Measurements from ENCODE around the gene DAZAP1.

DAZAP1 gene

DNA sequence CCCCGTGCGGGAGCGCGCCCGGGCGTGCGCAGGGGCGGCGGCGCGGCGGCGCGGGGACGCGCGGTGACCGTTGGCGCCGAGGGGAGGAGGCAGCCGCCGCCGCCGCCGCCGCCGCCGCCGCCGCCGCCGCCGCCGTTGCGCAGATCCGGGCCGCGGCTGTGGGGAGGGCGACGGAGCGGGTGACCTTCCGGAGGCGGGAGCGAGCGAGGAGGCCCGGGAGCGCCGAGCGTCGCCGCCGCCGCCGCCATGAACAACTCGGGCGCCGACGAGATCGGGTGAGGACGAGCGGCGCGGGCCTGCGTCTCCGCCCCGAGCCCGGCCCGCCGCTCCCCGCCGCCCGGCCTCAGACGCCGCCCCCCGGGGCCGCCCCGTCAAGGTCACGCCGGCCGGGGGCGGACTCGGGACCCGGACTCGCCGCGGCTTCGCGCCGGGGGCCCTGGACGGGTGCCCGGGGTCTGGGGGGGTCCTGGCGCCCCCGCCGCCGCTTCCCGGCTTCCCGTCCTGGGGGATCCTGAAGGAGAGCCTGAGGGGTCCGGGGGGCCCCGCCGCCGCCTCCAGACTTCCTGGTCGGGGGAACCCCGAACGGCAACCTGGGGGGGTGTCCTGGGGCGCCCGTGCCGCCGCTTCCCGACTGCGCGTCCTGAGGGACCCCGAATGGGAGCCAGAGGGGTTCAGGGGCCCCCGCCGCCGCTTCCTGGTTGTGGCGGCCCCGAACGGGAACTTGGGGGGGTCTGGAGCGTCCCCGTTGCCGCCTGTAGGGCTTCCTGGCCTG lies at the start of gene DAZAP1:
Gene DAZAP1 (plus strand): TSS at position 59 of the 772 bp plus-strand sequence. CDS start 188 bp downstream, at position 247.
- no peak for DNase-seq

DNA sequence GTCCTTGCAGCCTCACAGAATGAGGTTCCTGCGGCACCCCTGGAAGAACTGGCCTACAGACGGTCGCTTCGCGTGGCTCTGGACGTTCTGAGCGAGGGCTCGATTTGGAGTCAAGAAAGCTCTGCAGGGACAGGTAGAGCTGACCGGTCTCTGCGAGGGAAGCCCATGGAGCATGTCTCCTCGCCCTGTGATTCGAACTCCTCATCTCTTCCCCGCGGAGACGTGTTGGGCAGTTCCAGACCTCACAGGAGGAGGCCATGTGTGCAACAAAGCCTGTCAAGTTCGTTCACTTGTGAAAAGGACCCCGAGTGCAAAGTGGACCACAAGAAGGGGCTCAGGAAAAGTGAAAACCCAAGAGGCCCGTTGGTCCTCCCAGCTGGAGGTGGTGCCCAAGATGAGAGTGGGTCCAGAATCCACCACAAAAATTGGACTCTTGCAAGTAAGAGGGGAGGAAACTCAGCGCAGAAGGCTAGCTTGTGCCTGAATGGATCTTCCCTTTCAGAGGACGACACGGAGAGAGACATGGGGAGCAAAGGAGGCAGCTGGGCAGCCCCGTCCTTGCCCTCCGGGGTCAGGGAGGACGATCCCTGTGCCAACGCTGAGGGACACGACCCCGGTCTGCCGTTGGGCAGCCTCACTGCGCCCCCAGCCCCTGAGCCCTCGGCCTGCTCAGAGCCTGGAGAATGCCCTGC lies 47.1 kb upstream of the DAZAP1 start:
- no peak for DNase-seq

DNA sequence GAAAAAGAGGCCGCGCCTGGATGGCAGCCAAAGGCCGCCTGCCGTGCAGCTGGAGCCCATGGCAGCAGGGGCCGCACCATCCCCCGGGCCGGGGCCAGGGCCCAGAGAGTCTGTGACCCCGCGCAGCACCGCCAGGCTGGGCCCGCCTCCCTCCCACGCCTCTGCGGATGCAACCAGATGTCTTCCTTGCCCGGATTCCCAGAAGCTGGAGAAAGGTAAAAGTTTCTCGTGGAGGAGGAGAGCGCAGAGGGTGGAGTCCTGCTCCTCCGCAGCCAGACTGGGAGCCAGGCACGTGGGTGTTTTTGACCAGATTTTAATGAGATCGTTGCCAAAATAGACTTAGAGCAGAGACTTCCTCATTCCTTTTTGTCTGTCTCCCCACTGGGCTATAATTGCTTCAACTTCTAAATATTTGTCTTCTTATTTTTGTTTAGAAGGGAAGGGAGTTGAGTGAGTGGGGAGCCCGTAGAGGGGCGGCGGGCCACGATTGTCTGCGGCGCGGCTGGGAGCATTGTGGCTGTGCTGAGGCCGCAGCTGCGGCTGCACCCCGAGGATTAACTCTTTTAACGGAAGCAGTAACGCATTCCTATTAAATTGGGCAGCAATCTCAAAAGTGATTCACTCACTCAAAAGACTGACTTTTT lies 46.4 kb upstream of the DAZAP1 start:
- DNase-seq: peak in 1 of 2 experiments; percentile 45

DNA sequence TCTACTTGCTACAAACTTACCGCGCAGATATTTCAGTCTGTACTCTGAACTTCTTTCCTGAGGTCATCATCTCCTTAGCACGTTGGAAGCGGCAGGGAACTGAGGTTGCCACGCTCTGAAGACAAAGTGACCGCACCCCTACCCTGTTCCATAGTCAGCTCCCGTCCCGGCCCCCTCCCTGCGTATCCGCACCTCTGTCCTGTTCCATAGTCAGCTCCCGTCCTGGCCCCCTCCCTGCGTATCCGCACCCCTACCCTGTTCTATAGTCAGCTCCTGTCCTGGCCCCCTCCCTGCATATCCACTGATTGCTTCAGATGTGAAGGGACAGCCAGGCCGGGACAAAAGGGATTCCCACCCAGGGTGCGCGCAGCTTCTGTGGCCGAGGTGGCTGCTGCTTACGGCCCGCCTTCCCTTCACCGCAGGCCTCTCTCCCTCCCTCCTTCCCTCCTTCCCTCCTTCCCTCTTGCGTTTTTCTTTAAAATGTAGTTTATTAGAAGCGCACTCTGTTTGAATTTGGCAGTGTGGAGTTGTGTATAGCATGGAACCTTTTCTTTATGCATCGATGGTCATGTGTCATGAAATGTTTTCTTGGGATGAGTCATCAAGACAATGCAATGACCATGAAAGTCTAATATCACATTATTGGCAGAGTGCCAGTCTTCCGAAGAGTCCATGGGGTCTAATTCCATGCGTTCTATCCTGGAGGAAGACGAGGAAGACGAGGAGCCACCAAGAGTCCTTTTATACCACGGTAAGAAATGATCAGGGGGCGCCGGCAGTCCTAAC lies 45.6 kb upstream of the DAZAP1 start:
- DNase-seq: peak in 1 of 2 experiments; percentile 28

DNA sequence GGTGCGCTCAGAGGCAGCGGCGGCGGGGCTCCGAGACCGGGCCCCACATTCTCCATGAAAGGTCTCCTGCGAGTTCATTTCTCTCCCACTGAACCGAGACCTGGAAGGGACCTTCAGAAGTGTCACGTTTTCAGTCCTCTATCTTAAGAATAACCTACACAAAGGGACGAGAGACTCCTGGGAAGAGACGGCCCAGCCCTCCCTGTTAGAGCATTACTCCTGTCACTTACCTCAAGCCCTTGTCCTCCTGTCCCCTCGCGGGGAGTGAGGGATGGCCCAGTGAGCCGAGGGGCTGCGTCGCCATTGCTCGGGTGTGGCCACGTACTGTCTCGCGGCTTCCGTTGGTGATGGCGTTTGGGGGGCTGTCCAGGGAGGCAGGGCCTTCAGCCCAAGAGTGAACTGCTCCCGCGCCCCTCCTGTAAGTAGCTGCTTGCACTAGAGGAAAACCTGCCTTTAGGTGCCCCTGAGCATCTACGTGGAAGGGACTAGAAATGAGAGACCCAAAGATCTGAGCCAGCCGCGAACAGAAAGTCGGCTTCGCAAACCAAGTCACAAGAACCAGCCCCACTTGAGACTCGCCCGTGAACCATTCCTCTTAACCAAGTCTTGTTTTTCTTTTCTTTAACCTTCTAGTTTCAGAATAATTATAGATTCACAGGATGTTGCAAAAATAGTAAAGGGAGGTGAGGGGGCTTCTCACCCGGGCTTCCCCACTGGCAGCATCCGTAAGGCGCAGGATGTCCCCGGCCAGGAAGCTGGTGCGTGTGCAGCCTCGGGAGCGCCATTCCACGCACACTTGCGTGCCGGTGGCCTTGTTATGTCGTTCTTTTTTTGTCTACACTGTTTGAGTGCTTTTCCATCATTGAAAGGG lies 44.8 kb upstream of the DAZAP1 start:
- no peak for DNase-seq

DNA sequence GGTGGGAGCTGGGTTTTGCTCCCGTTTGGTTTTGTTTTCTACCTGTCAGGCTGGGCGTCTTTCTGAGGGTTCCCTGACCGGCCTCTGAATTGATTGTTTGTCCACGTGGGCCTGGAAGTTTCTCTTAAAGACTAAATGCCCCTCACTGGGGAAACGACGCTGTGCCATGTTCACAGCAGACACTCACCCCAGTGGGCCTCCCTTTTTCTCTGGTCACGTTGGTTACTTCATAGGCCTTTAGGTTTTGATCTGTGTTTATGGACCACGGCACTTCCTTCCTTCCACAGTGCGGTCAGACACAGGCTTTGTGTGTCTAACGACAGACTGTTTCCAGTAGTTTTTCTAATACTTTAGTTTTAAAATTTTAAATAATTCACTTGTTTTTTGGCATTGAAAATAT lies 43.8 kb upstream of the DAZAP1 start:
- DNase-seq: no peak

DNA sequence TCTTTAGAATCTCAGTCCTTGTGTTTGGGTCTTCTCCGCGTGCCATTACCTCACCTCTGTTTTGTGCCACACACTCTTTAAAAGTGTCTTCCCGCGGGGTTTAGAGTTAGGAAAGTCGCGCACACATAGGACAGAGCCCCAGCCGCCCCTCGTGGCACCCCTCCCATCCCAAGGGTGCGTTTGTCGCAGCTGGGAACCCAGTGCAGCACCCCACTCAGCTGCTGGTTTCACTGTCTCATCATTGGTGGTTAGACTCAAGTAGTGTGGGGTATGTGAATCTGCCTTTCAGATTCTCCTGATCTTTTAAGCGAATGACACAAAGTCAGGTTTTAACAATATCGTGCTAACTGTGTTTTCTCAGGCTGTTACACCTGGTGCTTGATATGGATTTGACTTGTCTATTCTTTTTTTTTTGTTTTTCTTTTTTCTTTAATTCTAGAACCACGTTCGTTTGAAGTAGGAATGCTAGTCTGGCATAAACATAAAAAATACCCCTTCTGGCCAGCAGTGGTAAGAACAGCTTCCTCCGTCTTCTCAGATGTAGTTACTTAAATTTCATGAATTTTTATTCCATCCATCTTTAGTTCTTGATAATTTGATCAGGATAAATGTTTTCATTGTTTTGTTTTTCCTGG lies 43.2 kb upstream of the DAZAP1 start:
- DNase-seq: no peak

DNA sequence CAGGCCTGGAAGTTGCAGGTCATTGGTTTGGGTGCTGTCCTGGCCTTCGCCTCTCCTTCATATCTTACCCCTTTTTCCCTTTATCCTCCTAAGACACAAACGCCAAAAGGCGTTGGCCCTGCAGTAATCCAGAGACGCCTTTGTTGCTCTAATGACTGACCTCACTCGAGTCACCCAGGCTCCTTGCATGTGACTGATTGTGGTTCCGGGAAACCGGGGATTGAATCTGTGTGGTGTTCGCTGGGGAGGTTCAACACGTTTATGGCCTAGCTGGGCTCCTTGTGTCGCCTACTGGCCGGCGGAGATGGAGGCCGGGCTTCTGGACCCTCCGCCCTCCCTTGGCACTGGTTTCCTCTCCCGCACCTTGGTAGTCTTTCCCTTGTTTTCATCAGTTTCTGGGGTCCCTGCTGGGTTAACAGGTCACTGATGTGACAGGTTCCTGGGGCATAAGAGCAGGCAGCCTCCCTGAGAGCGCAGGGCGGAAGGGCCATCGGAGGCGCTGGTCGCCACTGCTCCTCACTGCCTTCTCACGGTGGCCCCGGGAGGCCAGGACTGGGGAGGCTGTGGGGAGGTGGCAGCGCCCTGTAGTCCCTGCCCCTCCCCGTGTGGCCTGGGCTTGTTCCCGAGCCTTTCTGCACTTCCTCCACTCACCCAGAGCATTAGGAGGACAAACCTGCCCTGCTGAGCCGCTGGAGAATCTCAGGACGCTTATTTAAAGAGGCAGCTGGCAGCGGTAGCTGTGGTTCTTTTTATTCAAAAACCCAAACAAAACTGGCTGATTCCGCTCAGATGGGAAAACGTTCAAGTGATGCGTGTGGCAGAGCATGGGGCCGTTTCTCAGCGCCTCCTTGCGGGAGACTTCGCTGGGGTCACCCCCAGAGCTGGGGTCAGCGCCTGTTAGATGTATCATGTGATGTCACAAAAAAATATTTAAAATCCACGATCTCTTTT lies 41.8 kb upstream of the DAZAP1 start:
- no peak for DNase-seq

DNA sequence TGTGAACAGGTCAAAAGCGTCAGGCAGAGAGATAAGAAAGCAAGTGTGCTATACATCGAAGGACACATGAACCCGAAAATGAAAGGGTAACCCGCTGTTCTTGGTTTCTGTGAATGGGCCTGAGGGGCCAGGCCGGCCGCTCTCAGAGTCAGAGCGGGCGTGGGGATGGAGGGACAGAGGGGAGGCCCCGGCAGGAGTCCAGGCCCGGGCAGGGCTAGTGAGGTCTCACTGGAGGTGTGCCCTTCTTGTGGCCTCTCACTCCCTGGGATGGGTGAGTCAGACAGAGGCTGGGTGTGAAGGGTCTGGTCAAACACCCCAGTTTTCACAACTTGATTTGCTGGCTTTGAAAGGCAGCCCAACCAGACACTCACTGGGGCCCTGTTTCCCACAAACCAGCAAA lies 41.1 kb upstream of the DAZAP1 start:
- no peak for DNase-seq

DNA sequence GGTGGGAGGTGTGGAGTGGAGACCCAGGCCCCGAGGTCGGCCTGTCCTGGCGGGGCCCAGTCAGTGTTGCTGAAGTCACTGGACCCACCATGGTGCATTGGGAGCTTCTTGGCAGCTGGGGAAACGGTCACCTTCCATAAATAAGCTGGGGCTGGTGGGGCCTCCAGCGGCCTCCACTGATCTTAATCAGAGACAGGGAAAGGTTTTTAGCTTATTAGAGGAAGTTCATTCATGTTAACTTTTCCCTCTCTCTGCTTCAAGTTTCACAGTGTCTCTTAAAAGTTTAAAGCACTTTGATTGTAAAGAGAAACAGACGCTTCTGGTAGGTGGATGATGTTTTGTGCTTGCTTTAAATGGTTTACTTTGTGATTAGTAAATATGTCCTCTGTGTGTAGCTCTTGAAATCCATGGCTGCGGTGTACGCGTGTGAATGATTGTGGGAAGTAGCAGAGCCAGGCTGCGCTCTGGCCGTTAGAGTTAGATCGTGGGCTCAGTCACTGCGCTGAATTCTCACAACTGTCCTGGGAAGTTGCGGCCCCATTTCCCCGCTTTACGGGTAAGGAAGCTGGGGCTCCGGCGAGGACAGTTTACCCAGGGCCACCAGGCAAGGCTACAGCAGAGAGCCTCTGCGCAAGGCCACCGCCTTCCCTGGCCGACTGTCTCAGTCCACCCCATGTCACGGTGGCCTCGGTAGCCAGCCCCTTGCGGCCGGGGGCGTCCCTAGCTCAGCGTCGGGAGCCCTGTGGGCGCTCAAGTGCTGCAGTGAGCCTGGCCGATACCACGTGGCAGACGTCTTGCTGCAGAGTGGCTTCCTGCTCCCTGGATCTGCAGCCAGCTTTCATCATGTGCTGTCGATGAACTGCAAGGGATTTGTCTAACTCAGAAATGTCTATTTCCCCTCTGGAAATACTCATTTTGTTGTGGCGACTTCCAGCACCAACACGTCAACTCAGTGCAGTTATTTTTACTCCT lies 40.2 kb upstream of the DAZAP1 start:
- no peak for DNase-seq

DNA sequence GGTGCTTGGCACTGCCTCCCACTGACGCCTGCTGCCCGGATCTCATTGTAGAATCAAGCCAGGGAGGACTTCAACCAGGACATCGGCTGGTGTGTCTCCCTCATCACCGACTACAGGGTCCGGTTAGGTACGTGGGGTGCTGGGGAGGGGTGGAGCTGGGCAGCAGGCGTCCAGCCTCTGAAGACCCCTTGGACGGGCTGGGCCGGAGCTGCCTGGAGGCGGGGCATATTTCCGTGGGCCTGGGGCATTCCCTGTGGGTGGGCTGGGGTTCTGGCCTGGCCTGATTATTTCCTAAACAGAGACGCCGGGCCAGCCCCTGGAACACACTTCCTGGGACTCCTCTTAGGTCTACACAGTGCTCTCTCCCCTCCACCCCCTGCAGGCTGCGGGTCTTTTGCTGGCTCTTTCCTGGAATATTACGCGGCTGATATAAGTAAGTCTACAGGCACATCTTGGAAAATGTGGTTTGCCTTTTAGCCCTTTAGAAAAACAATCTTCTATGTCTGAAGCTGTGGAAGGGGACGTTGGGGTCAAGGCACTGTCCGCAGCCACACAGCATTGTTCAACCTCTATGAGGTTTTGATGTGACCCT lies 38.1 kb upstream of the DAZAP1 start:
- DNase-seq: no peak

DNA sequence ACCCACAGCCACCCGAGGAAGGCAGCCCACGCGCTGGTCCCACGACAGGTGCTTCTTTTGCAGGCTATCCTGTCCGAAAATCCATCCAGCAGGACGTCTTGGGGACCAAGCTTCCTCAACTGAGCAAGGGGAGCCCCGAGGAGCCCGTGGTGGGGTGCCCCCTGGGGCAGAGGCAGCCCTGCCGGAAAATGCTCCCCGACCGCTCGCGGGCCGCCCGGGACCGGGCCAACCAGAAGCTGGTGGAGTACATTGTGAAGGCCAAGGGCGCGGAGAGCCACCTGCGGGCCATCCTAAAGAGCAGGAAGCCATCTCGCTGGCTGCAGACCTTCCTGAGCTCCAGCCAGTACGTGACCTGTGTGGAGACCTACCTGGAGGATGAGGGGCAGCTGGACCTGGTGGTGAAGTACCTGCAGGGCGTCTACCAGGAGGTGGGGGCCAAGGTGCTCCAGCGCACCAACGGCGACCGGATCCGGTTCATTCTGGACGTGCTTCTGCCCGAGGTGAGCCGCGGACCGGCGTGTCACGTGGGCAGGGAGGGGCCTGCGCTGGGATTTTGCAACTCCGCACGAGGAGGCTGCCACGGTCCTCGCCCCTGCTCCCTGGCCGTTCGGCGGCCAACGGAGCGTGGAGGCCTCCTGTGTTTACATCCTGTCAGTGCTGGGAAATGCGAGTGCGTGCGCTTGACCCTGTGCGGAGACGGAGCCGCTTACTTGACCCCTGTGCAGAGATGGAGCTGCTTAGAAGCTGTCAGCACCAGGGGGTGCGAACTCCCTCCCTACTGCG lies 36.6 kb upstream of the DAZAP1 start:
- DNase-seq: no peak

DNA sequence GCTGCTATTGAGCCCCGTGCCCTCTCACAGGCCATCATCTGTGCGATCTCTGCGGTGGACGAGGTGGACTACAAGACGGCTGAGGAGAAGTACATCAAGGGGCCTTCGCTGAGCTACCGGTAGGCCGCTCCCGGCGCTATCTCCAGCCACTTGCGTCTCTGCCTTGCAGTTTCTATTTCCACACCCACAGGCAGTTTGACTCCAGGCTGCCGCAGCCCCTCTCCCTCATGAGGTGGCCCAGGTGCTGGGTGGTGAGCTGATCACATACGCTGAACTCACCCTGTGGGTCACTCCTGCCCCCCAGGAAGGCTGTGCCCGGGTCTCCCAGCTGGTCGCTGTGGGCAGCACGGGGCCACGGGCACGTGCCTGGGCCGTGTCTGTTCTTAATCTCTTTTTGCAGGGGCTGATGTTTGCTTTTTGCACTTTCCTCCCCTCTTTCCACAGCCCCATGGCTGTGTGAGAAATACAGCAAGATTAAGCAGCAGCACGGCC lies 34.3 kb upstream of the DAZAP1 start:
- no peak for DNase-seq

DNA sequence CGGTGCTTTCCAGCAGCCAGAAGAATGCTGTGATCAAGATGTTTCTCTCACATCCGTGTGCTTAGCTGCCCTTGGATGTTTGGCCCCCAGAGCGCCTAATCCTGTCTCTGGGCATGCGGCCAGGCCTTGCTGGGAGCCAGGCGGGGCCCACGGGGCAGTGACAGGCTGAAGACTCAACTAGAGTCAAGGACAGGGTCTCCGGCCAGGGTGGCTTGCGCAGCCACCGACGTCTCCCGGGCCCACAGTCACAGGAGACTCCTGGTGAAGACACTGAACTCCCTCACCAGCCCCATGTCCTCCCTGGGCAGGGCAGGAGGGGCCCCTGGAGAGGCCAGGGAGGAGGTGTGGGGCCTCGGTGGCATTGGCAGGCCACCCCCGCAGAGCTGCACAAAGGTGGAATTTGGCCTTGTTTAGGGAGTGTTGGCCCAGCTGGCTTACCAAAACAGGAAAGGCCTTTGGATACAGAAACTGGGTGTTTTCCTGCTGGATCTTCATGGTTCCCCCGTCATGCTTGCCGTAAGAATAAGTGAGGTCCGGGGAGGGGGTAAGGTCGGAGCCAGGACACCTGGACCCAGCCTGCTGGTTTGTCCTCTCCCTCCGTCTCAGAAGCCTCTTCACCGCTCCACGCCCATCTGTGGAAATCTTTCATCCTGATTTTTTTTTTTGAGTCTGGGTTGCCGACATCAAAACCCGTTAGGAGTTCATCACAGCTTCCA lies 33.7 kb upstream of the DAZAP1 start:
- no peak for DNase-seq

DNA sequence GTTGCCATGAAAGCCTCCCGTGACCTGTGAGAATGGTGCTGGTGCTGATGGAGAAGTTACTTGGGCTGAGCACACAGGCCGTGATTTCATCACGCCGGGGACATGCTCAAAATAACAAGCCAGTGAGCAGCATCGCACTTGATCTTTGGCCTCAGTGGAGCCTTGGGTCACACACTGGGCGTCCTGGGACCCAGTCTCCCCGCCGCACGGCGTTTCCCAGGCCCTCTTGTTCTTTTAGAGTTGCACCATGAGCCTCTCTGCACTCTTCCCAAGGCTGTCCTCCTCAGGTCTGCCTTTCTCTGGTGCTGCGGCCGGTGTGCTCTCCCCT lies 33.2 kb upstream of the DAZAP1 start:
- no peak for DNase-seq

DNA sequence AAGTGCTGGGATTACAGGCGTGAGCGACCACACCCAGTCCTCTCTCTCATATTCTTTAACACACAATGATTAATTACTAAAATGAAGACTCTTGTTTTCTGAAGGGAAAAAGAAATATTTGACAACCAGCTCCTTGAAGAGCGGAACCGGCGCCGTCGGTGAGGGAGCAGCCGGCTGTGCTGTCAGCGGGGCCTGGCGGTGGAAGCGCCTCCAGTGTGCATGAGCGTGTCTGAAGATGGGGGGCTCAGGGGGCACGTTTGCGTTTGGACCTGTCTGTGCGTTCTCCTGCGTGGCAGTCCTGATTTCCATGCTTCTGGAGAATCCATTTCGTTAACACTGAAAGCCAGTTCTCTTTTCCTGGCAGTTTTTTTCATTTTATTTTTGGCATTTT lies 31.0 kb upstream of the DAZAP1 start:
- DNase-seq: no peak

Data from NCI-H446 (cell line).